HG02642 (cell line): Measurements from ENCODE around the gene GPHN.
"Not testable (repeated sequence)": the region's sequence is repeated elsewhere in the genome, so short reads cannot be mapped to it uniquely, and the experiment has no call there.

Experiments
- ATAC-seq: cut with Tn5 transposase; IDR thresholded peaks from one replicate; pipeline ENCODE4 v1.9.1; 2021; ENCODE audit warnings: mild to moderate bottlenecking; ENCODE audit not compliant: unreplicated experiment, poor library complexity

The GPHN gene

GRCh38 chr14:67002994-67003753 lies 495.2 kb downstream of the GPHN start:
- no peak for ATAC-seq

GRCh38 chr14:67004521-67004920 lies 496.6 kb downstream of the GPHN start:
- no peak for ATAC-seq

DNA sequence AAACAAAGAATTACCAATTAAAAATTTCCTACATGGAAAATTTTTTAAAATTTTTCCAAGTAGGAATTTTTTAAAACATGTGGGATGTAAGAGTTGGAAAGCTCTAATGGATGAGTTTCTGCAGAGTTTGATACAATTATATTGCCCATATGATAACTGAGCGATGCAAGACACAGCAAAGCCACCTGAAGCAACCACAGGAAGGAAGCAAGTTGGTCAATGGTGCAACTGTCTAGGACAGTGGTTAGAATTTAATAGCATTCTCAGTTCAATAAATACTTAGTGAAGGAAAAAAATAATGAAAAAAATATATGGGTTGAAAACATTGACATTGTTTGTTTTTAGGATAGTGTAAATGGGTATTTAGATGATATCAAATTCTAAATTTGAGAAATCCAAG lies 502.7 kb downstream of the GPHN start:
- no peak for ATAC-seq

DNA sequence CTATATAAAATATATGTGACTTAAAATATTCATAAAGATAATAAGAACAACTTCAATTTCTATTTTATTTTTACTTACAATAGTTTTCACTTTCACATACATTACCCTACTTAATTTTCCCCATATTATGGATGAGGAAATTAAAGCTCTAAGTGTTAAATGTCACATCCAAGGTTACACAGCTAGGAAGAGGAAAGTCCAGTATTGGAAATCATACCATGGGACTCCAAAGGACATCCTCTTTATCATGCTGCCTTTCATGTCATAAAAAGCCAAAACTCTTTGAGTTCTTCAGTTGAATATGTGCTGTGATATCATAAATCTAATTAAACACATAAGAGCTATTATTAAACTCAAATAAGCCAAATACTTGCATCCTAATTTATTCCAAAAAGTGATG lies 508.9 kb downstream of the GPHN start:
- ATAC-seq: no peak

- ATAC-seq: no peak
Measured at GRCh38 chr14:67018720-67019119, 510.8 kb downstream of the GPHN start.

DNA sequence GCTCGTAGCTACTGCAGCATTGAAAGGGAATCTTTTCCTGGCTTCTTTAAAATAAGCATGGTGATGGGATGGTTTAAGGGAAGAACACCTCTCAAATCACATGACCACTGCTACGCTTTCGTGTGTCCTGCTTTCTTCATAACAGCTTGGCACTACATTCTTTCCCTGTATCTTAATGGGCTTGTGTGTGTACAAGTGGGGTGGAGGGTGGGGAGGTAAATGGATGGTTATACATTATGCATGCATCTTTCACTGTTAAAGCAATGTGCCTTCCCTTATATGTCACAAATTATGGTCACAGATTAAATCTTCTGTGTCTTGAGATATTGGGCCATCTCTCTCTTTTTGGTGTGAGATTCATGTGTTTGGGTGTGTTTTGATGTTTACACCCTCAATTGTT lies 511.8 kb downstream of the GPHN start:
- no peak for ATAC-seq

GRCh38 chr14:67031920-67032774 lies 524.2 kb downstream of the GPHN start:
- no peak for ATAC-seq

DNA sequence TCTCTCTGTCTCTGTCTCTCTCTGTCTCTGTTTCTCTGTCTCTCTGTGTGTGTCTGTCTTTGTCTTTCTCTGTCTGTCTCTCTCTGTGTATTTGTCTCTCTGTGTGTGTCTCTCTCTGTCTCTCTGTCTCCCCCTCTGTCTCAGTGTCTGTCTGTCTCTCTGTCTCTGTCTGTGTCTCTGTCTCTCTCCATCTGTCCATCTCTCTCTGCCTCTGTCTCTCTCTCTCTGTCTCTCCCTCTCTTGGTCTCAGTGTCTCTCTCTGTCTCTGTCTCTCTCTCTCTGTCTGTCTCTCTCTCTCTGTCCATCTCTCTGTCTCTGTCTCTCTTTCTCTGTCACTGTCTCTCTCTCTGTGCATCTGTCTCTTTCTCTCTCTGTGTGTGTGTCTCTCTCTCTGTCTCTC lies 537.5 kb downstream of the GPHN start:
- ATAC-seq: no peak

GRCh38 chr14:67050896-67051295 lies 542.9 kb downstream of the GPHN start:
- no peak for ATAC-seq

DNA sequence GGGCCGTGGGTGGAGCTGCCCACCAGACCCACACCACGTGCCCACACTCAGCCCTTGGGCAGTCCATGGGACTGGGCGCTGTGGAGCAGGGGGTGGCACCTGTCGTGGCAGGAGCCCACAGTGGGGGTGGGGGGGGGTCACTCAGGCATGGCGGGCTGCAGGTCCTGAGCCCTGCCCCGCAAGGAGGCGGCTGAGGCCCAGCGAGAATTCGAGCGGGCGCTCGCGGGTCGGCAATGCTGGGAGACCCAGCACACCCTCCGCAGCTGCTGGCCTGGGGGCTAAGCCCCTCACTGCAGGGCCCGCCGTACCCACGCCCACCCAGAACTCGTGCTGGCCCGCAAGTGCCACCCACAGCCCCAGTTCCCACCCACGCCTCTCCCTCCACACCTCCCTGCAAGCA lies 548.7 kb downstream of the GPHN start:
- ATAC-seq: no peak

DNA sequence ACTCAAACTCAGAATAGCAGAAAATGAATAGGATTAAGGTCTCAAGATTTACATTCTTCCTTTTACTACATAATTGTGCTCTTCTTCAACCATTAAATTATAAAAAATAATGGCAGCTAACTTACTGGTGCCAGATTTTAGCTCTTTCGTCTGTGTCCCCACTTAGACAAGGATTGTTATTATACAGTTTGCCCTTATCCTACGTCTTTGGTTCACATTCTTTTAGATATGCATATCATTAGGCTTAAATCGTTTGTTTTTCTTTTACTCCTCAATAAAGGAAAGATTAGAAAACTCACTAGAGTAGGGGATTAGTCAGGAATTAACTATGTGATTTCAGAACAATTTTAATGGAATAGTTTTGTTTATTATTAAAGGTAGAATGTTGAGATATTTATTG lies 551.6 kb downstream of the GPHN start:
- ATAC-seq: no peak

- ATAC-seq: no peak
Measured at GRCh38 chr14:67060546-67060945, 552.6 kb downstream of the GPHN start.

DNA sequence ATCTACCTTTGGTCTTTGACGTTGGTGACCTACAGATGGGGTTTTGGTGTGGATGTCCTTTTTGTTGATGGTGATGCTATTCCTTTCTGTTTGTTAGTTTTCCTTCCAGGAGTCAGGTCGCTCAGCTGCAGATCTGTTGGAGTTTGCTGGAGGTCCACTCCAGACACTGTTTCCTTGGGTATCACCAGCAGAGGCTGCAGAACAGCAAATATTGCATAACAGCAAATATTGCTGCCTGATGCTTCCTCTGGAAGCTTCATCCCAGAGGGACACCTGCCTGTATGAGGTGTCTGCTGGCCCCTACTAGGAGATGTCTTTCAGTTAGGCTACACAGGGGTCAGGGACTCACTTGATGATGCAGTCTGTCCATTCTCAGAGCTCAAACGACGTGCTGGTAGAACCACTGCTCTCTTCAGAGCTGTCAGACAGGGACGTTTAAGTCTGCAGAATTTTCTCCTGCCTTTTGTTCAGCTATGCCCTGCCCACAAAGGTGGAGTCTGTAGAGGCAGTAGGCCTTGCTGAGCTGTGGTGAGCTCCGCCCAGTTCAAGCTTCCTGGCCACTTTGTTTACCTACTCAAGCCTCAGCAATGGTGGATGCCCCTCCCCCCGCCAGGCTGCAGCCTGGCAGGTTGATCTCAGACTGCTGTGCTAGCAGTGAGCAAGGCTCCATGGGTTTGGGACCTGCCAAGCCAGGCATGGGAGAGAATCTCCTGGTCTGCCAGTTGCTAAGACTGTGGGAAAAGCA lies 559.3 kb downstream of the GPHN start:
- not testable (repeated sequence) for ATAC-seq

DNA sequence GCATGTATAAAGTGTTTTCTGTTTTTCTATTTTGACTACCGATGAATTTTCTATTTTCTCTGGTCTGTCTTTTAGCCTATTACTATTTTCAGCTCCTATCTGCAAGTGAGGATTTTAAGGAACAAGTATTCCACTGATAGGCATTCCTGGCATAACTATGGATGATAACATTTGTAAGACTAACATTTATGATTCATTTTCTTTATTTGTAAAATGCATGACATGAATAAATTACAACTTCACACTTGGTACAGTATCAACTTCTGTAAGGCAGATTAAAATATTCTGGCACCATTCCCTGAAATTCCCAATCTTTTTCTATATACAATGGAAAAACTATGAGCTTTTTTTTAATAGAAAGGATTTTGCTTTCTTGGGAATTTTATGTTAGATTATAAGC lies 560.3 kb downstream of the GPHN start:
- ATAC-seq: no peak

GRCh38 chr14:67071506-67071905 lies 563.6 kb downstream of the GPHN start:
- ATAC-seq: no peak

GRCh38 chr14:67077921-67078320 lies 570.0 kb downstream of the GPHN start:
- no peak for ATAC-seq

DNA sequence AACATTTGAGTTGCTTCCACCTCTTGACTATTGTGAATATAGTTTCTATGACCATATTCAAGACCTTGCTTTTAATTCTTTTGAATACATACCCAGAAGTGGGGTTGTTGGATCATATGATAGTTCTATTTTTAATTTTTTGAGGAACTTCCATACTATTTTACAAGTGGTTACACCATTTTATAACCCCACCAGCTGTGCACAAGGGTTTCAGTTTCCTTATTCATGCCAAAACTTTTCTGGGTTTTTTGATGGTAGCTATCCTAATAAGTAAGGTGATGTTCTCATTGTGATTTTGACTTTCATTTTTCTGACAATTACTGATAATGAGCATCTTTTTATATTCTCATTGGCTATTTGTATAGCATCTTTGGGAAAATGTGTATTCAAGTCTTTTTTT lies 571.9 kb downstream of the GPHN start:
- ATAC-seq: no peak

- ATAC-seq: no peak
Measured at GRCh38 chr14:67108230-67108629, 600.3 kb downstream of the GPHN start.

GRCh38 chr14:67111022-67111421 lies 603.1 kb downstream of the GPHN start:
- no peak for ATAC-seq

GRCh38 chr14:67112344-67112743 lies 604.4 kb downstream of the GPHN start:
- ATAC-seq: no peak

GRCh38 chr14:67127174-67127573 lies 619.2 kb downstream of the GPHN start:
- no peak for ATAC-seq
